Smooth muscle cell (in vitro differentiated cells): ENCODE measurements around the gene CARNS1. TPM values are rescaled to one million over a fixed set of nuclear protein-coding genes. Genes with fewer than 3 reads are reported as not detected.

Experiments used
- DNase-seq: peaks from one replicate; lab custom pipeline; 2025; ENCODE audit not compliant: unreplicated experiment; lab: John Stamatoyannopoulos, UW
- H2AFZ ChIP-seq: fragments of 200-600 bp; sonication (generic); 2 replicates; pipeline ENCODE4 v1.6.0; 2016; ENCODE audit warnings: antibody characterized with exemption, low read depth, mild to moderate bottlenecking
- H3F3A ChIP-seq: fragments of 200-600 bp; sonication (generic); 2 replicates; pipeline ENCODE4 v1.6.0; 2017; ENCODE audit warnings: antibody characterized with exemption, low read depth
- H3K27ac ChIP-seq: fragments of 200-600 bp; sonication (generic); 2 replicates; pipeline ENCODE4 v1.5.1; 2016; ENCODE audit warnings: low read depth, mild to moderate bottlenecking
- H3K27me3 ChIP-seq: fragments of 200-600 bp; sonication (generic); 2 replicates; pipeline ENCODE4 v1.6.1; 2016; ENCODE audit warnings: low read depth, mild to moderate bottlenecking
- H3K36me3 ChIP-seq: fragments of 200-600 bp; sonication (generic); 2 replicates; pipeline ENCODE4 v1.5.1; 2016; ENCODE audit warnings: low read depth
- H3K4me1 ChIP-seq: fragments of 200-600 bp; sonication (generic); 2 replicates; pipeline ENCODE4 v1.5.1; 2016; ENCODE audit warnings: low read depth
- H3K4me2 ChIP-seq: fragments of 200-600 bp; sonication (generic); 2 replicates; pipeline ENCODE4 v1.6.0; 2016; ENCODE audit warnings: mild to moderate bottlenecking
- H3K4me3 ChIP-seq: fragments of 200-600 bp; sonication (generic); 2 replicates; pipeline ENCODE4 v1.5.1; 2016; ENCODE audit warnings: mild to moderate bottlenecking
- H3K79me2 ChIP-seq: fragments of 200-600 bp; sonication (generic); 2 replicates; pipeline ENCODE4 v1.6.0; 2016; ENCODE audit warnings: low read depth, mild to moderate bottlenecking
- H3K9ac ChIP-seq: fragments of 200-600 bp; sonication (generic); 2 replicates; pipeline ENCODE4 v1.6.0; 2016; ENCODE audit warnings: low read depth
- H3K9me3 ChIP-seq: fragments of 200-600 bp; sonication (generic); replicated peaks from 2 replicates; pipeline ENCODE4 v1.5.1; 2016; ENCODE audit warnings: low read depth
- H4K20me1 ChIP-seq: fragments of 200-600 bp; sonication (generic); 2 replicates; pipeline ENCODE4 v1.6.0; 2016; ENCODE audit warnings: low read depth
- WGBS: methylation state at CpG from one replicate; pipeline ENCODE4 v1.1.7; 2016; ENCODE audit warnings: low lambda C conversion rate; 5-methylcytosine and 5-hydroxymethylcytosine counted together
- polyA plus RNA-seq: library from polyadenylated mRNA; unstranded; fragments of >200 nt; fragmentation: Nextera tagmentation; extraction: Ambion mirVana; gene quantifications from 2 replicates; pipeline ENCODE4 v1.2.1, GENCODE V29; 2016
- total RNA-seq: library from RNA; depleted of rRNA; stranded (reverse); fragments of >200 nt; gene quantifications from 2 replicates; pipeline ENCODE4 v1.2.3, GENCODE V29; 2014
- TF ChIP-seq, protein P1 (sequence below): fragments of 200-600 bp; sonication (generic); IDR thresholded peaks from 2 replicates; pipeline ENCODE4 v1.5.1; 2017; ENCODE audit warnings: borderline replicate concordance, mild to moderate bottlenecking, antibody characterized with exemption; ENCODE audit not compliant: insufficient read depth, poor library complexity, severe bottlenecking

Gene CARNS1
- total and polyA plus RNA-seq, 2 experiments from 2014 or later, result 0.36 to 1.7 TPM

DNA sequence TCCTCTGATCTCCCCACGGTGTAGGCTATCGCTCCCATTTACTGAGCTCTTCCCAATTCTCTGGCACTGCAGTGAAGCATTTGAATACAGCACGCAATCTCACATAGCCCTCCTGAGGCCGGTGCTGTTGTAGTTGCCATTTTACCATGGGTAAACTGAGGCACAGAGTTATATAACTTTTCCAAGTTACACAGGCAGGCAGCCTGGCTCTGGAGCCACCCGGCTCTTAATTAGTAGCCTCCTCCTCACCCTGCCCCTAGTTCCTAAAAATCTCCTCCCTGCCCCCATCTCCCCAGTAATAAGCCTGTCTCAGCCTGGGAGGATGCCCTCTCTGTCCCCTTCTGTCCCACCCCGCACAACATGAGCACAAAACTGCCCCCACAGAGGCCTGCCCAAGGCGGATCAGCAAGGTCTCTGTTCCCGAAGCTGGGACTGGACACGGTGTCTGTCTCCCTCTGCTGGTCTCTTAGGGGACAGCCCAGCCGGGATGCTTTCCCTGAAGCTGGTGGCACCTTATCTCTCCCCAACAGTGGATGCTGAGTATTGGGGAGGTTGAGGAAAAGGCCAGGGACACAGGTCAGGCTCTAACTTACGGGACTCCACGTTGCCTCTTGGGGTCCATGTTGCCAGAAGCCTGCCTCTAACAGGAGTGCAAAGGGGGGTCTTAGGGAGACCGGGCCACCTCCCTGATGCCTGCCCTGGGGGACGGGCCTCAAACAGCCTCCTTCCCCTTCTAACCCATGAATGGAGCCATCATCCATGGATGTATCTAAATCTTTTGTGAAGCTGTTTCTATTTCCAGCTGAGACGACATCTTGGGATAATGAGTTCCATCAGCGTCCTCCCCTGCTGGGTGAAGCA is 33.0 kb upstream of the CARNS1 start:
- Histone ChIP-seq H3K9ac (no peak overlapping the region), H3K36me3 (no peaks in the 10 kb centered on the region), H3K27ac (no peak overlapping the region), H3K27me3 (no peaks in the 10 kb centered on the region), H2AFZ (no peak overlapping the region), H3K4me1 (no peaks in the 10 kb centered on the region), H3K4me2 (no peak overlapping the region), H3K4me3 (no peak overlapping the region), H3K79me2 (no peaks in the 10 kb centered on the region), H3K9me3 (no peaks in the 10 kb centered on the region), H4K20me1 (no peaks in the 10 kb centered on the region), H3F3A (no peaks in the 10 kb centered on the region)
- TF ChIP-seq, protein P1, sequence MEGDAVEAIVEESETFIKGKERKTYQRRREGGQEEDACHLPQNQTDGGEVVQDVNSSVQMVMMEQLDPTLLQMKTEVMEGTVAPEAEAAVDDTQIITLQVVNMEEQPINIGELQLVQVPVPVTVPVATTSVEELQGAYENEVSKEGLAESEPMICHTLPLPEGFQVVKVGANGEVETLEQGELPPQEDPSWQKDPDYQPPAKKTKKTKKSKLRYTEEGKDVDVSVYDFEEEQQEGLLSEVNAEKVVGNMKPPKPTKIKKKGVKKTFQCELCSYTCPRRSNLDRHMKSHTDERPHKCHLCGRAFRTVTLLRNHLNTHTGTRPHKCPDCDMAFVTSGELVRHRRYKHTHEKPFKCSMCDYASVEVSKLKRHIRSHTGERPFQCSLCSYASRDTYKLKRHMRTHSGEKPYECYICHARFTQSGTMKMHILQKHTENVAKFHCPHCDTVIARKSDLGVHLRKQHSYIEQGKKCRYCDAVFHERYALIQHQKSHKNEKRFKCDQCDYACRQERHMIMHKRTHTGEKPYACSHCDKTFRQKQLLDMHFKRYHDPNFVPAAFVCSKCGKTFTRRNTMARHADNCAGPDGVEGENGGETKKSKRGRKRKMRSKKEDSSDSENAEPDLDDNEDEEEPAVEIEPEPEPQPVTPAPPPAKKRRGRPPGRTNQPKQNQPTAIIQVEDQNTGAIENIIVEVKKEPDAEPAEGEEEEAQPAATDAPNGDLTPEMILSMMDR, result peak; percentile 97
- WGBS, result 43% methylated on average over 16 of the region's 16 CpGs
- DNase-seq, result peak; percentile 38

DNA sequence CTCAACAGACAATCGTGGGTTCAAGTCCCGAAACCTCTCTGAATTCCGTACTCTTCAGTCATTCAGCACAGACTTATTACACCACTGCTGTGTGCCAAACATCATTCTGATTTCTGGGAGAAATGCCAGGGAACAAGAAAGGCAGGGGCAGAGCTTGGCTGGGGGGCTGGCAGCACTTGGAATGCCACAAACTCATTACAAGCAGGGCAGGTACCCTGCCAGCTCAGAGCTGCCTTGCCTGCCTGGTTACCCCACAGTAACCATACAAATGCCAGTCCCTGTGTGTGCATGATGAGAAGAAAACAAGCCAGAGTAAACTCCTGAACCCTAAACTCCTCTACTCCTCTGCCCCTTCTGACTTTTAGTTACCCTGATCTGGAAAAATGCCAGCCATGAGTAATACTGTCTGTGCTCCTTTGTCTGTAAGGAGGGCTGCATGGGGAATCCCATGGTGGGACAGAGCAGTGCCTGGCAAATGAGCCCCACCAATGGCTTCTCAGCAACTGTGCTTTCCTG is 30.6 kb upstream of the CARNS1 start:
- no peak overlapping the region for H2AFZ ChIP-seq
- DNase-seq, result no peak

DNA sequence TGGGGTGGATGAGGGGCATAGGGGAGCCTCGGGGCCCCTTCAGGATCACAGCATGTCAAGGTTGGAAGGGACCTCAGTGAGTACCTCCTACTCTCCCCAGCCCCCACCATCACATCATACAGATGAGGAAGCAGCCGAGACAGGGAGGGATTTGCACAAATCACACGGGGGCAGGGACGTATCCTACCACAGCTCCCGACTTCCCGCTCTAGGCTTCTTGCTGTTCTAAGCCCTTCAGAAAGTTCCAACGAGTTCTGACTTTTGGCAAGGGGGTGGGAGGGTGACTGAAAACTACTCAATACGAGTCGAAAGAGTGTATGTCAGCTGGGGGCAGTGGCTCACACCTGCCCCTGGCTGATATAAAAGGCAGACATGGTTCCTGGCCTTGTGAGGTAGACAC is 28.4 kb upstream of the CARNS1 start:
- no peak for DNase-seq
- WGBS, result 21% methylated on average over 9 of the region's 9 CpGs
- H4K20me1 ChIP-seq, result no peaks in the 10 kb centered on the region
- H3K9ac ChIP-seq, result no peak overlapping the region
- peak overlapping the region; percentile 10 for H3K27ac ChIP-seq
- TF ChIP-seq, protein P1, result no peak
- H2AFZ ChIP-seq, result no peak overlapping the region
- H3K4me3 ChIP-seq, result no peak overlapping the region
- H3K36me3 ChIP-seq, result no peaks in the 10 kb centered on the region
- H3K4me1 ChIP-seq, result no peaks in the 10 kb centered on the region
- H3F3A ChIP-seq, result no peaks in the 10 kb centered on the region
- no peaks in the 10 kb centered on the region for H3K9me3 ChIP-seq
- H3K27me3 ChIP-seq, result no peaks in the 10 kb centered on the region
- no peaks in the 10 kb centered on the region for H3K79me2 ChIP-seq
- H3K4me2 ChIP-seq, result peak overlapping the region; percentile 9

More for the DNA sequence above, 30.6 kb upstream of the CARNS1 start:
- TF ChIP-seq, protein P1, result no peak
- Histone ChIP-seq H3K27me3 (no peaks in the 10 kb centered on the region), H3K9me3 (no peaks in the 10 kb centered on the region), H3K36me3 (no peaks in the 10 kb centered on the region), H3K9ac (no peak overlapping the region), H3K27ac (peak overlapping the region; percentile 21), H4K20me1 (no peaks in the 10 kb centered on the region), H3K4me2 (no peak overlapping the region), H3F3A (no peaks in the 10 kb centered on the region), H3K4me1 (no peaks in the 10 kb centered on the region), H3K79me2 (no peaks in the 10 kb centered on the region), H3K4me3 (no peak overlapping the region)
- WGBS, result 85% methylated on average over 3 of the region's 3 CpGs

DNA sequence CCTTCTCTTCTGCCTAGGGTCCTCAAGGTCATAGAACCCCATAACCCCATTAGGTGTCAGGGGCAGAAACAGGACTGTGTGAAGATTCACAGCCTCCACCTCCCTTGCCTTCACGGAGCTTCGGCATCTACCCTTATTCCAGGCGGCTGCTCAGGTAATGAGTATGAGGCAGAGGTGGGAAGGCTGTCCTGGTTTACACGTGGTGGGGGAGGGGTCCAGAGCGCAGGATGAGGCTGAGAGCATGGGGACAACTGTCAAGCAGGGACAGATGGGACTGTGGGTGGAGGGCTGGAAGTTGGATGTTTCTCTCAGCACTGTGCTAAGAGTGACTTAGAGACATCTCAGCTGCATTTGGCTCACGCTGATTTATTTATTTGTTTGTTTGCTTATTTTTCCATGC is 28.0 kb upstream of the CARNS1 start:
- Histone ChIP-seq H3K9ac (no peak overlapping the region), H3K27ac (peak overlapping the region; percentile 10), H3K4me3 (no peak overlapping the region), H3K79me2 (no peaks in the 10 kb centered on the region), H2AFZ (no peak overlapping the region), H3F3A (no peaks in the 10 kb centered on the region), H3K4me2 (no peak overlapping the region), H3K36me3 (no peaks in the 10 kb centered on the region), H3K4me1 (peaks cover under 1% of the 10 kb centered on the region), H3K9me3 (no peaks in the 10 kb centered on the region), H3K27me3 (no peaks in the 10 kb centered on the region), H4K20me1 (no peaks in the 10 kb centered on the region)
- 61% methylated on average over 6 of the region's 6 CpGs for WGBS
- TF ChIP-seq, protein P1, result no peak
- no peak for DNase-seq
